Nephron progenitor cell (in vitro differentiated cells): ENCODE results near the gene STK25.

Experiments used
- DNase-seq: peaks from one replicate; pipeline ENCODE4 v3.0.0; 2021
- H3K27ac Mint-ChIP-seq: 2 replicates; pipeline ENCODE4 v1.8.0; 2021; ENCODE audit warnings: mild to moderate bottlenecking, moderate library complexity, mixed read lengths
- H3K27me3 Mint-ChIP-seq: 2 replicates; pipeline ENCODE4 v1.8.0; 2021; ENCODE audit warnings: mild to moderate bottlenecking, low read depth, mixed read lengths; ENCODE audit not compliant: poor library complexity
- H3K36me3 Mint-ChIP-seq: 2 replicates; pipeline ENCODE4 v1.8.0; 2021; ENCODE audit warnings: low read depth, mixed read lengths
- H3K4me1 Mint-ChIP-seq: 2 replicates; pipeline ENCODE4 v1.8.0; 2021; ENCODE audit warnings: mixed read lengths
- H3K4me3 Mint-ChIP-seq: 2 replicates; pipeline ENCODE4 v1.8.0; 2021; ENCODE audit warnings: mild to moderate bottlenecking, moderate library complexity, mixed read lengths
- H3K9me3 Mint-ChIP-seq: 2 replicates; pipeline ENCODE4 v1.8.0; 2021; ENCODE audit warnings: mild to moderate bottlenecking, moderate library complexity, mixed read lengths
- CTCF ChIP-seq: fragments of 200-600 bp; sonication (generic); IDR thresholded peaks from 2 replicates; pipeline ENCODE4 v1.5.0; 2021; ENCODE audit warnings: antibody characterized with exemption

STK25 gene

GRCh38 chr2:241490825-241491506 is 17.4 kb downstream of the STK25 start:
- no peak for TF ChIP-seq CTCF
- Mint-ChIP-seq H3K9me3 (no peaks in the 10 kb centered on the region), H3K4me1 (peaks cover 8% of the 10 kb centered on the region), H3K27me3 (no peaks in the 10 kb centered on the region), H3K36me3 (peaks cover 22% of the 10 kb centered on the region), H3K27ac (no peak overlapping the region), H3K4me3 (no peak overlapping the region)
- DNase-seq, result no peak

DNA sequence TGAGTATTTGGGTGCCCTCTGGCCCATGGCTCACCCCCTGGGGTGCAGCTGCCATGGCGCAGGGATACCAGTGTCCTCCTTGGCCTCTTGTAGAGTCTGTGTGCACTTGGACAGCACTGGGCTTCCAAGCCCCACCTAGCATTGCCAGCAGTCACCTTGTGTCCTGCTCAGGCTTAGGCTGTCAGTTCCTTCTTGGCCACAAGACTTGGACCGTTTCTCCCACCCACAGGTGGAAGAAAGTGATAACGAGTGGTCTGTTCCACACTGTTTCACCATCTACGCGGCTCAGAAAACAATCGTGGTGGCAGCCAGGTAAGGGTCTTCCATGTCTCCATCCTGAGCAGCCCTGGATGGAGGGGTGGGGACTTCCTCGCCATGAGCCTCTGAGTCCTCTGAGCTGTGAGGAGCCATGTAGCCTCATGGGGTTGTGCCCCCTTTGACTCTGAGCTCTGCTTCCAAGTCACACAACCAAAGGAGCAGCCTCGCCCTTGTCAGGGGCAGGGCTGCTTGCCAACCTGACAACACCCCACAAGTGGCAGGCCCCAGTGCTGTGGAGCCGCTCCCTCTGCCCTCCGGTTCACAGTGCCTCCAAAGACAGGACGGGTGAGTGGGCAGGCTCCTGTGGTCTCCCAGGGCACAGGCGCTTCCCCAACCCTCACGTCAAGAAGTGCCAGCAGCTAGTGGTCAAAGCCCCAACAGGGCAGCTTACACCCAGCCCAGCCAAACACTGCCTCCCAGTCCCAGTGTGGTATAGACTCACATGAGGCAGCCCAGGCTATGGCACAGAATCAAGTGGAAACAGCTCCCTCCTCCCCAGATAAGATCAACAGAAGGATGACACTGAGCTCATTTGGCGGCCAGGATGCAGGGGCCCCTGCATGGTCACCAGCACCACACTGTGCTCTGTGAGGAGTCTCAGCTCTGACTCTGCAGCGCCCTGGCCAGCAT is 18.4 kb downstream of the STK25 start:
- no peak for DNase-seq
- Mint-ChIP-seq H3K36me3 (peaks cover 22% of the 10 kb centered on the region), H3K9me3 (no peaks in the 10 kb centered on the region), H3K27ac (peak overlapping the region; percentile 17), H3K4me1 (peaks cover 8% of the 10 kb centered on the region), H3K27me3 (no peaks in the 10 kb centered on the region), H3K4me3 (no peak overlapping the region)
- TF ChIP-seq CTCF, result no peak

GRCh38 chr2:241489088-241489487 is 19.3 kb downstream of the STK25 start:
- no peak for TF ChIP-seq CTCF
- no peak overlapping the region for H3K27ac Mint-ChIP-seq
- DNase-seq, result no peak
- no peaks in the 10 kb centered on the region for H3K9me3 Mint-ChIP-seq
- no peak overlapping the region for H3K4me3 Mint-ChIP-seq
- H3K36me3 Mint-ChIP-seq, result peaks cover 22% of the 10 kb centered on the region
- peaks cover 8% of the 10 kb centered on the region for H3K4me1 Mint-ChIP-seq
- H3K27me3 Mint-ChIP-seq, result no peaks in the 10 kb centered on the region

DNA sequence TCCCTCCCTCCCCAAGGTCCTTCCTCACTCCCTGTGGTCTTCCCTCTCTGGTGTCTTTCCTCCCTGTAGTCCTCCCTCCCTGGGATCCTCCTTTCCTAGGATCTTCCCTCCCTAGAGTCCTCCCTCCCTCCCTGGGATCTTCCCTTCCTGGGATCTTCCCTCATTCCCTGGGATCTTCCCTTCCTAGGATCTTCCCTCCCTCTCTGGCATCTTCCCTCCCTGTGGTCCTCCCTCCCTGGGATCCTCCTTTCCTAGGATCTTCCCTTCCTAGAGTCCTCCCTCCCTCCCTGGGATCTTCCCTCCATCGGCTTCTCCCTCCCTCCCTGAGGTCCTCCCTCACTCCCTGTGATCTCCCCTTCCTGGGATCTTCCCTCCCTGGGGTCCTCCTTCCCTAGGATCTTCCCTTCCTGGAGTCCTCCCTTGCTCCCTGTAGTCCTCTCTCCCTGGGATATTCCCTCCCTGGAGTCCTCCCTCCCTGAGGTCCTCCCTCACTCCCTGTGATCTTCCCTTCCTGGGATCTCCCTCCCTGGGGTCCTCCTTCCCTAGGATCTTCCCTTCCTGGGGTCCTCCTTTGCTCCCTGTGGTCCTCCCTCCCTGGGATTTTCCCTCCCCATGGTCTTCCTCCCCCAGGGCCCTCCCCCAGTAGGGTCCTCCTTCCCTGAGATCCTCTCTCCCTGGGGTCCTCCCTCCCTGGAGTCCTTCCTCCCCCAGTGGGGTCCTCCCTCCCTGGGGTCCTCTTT is 23.0 kb downstream of the STK25 start:
- no peak for DNase-seq

DNA sequence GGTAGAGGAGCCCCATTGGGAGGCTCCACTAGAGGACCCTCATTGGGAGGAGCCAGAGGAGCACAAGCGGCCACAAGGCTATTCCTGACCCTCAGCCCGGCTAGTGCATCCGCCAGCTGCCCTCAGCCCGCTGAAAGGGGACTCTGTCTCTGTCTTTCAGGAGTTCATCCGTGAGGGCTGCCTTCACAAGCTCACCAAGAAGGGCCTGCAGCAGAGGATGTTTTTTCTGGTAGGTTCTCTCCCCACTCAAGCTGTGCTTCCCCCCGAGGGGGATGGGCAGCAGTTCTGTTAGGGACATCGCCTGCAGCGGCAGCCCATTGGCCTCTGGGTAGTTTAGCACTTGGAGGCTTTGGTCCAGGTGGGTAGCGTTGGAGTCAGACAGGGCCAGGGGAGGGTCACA is 25.1 kb downstream of the STK25 start:
- no peak for DNase-seq
- no peak for TF ChIP-seq CTCF
- H3K4me3 Mint-ChIP-seq, result no peak overlapping the region
- H3K4me1 Mint-ChIP-seq, result peaks cover 16% of the 10 kb centered on the region
- H3K27me3 Mint-ChIP-seq, result no peaks in the 10 kb centered on the region
- no peak overlapping the region for H3K27ac Mint-ChIP-seq
- no peaks in the 10 kb centered on the region for H3K9me3 Mint-ChIP-seq
- H3K36me3 Mint-ChIP-seq, result peaks cover 8% of the 10 kb centered on the region

More for the DNA sequence above, 23.0 kb downstream of the STK25 start:
- Mint-ChIP-seq H3K27ac (no peak overlapping the region), H3K36me3 (peaks cover 14% of the 10 kb centered on the region), H3K9me3 (no peaks in the 10 kb centered on the region), H3K4me1 (peaks cover 17% of the 10 kb centered on the region), H3K27me3 (no peaks in the 10 kb centered on the region), H3K4me3 (no peak overlapping the region)
- TF ChIP-seq CTCF, result no peak
